Kidney tubule cell (primary cell): ENCODE data around the gene TVP23A.
A peak's percentile ranks its signal among the peaks of the same experiment; 100 is the strongest.
"Not testable (repeated sequence)": the region's sequence is repeated elsewhere in the genome, so short reads cannot be mapped to it uniquely, and the experiment has no call there.

Experiments used
- DNase-seq: peaks from one replicate; pipeline ENCODE4 v3.0.0-alpha.2; 2018; ENCODE audit warnings: low spot score

TVP23A gene

DNA sequence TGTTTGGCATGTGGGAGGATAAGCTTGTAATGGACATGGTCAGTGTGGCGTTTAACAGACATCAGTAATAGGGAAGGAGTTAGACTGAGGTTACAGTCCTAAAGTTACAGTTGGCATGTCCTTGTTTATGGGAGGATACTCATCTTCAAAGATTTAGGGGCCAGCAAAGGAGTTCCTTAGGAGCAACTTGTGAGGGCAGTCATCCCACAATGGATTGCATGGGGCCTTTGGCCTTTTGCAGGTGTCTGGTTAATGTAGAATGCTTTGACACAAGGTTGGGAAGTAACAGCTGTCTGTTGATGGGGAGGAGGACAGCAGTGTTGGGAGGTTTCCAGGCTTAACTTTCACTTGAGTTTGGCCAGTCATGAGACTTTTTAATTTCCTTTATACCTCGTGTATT lies 72.8 kb downstream of the TVP23A start:
- no peak for DNase-seq

- no peak for DNase-seq
Measured at GRCh38 chr16:10744370-10745030, 74.1 kb downstream of the TVP23A start.

DNA sequence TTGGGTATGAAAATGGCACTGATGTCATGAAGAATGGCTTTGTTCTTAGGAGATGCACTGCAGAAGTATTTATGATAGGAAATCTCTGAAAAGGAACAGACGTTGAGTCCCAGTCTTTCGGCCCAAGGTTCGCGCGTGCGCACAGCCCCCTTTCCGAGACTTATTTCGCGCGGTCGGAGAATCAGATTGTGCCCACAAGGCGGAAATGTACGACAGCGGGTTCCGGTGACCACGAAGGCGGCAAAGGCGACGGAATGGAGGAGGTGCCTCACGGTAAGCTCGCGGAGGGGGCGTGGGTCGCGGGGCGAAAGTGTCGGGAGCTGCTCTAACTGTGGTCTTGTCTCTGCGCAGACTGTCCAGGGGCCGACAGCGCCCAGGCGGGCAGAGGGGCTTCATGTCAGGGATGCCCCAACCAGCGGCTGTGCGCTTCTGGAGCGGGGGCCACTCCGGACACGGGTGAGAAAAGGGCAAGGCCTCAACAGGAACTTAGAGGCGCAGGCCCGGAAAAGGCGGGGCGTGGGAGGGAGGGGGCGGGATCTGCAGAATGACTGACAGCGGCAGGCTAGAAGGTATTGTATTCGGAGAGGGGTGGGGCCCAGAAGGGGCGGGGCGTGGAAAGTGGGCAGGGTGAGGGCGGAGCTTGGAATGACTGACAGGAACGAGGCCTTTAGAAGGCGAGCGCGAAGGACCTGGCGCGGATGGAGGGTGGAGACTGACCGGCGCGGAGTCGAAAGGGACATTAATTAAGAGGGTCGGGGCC lies 74.8 kb downstream of the TVP23A start, which contains the start of gene NUBP1:
Gene NUBP1 (plus strand): TSS at position 233 of the 760 bp plus-strand sequence. CDS start 22 bp downstream, at position 255.
- peak; percentile 97 for DNase-seq

- DNase-seq: no peak
Measured at GRCh38 chr16:10743227-10743609, 75.4 kb downstream of the TVP23A start.

DNA sequence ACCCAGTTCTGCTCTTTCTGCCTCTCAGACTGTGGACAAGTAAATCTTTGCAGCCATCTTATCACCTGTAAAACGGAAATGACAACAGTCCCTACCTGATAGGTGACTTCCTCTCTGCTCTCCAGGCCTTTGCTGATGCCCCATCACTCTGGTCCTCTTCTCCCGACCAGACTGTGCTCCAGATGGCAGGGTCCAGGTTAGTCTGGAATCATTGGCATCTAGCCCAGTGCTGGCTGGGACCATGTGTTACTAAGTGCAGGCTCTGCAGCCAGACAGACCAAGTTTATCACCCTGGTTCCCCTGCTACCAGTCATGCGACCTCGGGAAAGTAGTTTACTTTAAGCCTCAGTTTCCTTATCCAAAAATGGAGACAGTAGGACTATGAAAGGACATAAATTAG lies 76.8 kb downstream of the TVP23A start:
- DNase-seq: no peak

- DNase-seq: not testable (repeated sequence)
Measured at GRCh38 chr16:10741249-10741648, 77.3 kb downstream of the TVP23A start.

- DNase-seq: no peak
Measured at GRCh38 chr16:10740845-10741208, 77.8 kb downstream of the TVP23A start.

GRCh38 chr16:10740000-10740844 lies 78.4 kb downstream of the TVP23A start:
- no peak for DNase-seq

- DNase-seq: peak; percentile 91
Measured at GRCh38 chr16:10738231-10739077, 80.1 kb downstream of the TVP23A start.

- peak; percentile 70 for DNase-seq
Measured at GRCh38 chr16:10737068-10737625, 81.4 kb downstream of the TVP23A start.

GRCh38 chr16:10731790-10732189 lies 86.8 kb downstream of the TVP23A start:
- no peak for DNase-seq

GRCh38 chr16:10729104-10730048 lies 89.2 kb downstream of the TVP23A start:
- DNase-seq: peak; percentile 72

- DNase-seq: no peak
Measured at GRCh38 chr16:10728003-10728887, 90.3 kb downstream of the TVP23A start.
